NCI-H1092 treated with DMSO at 0.1 percent for 48 hours (cell line): ENCODE data around the gene ELOVL2.
"Not testable (repeated sequence)": the region's sequence is repeated elsewhere in the genome, so short reads cannot be mapped to it uniquely, and the experiment has no call there.

Experiments used
- DNase-seq: peaks from one replicate; lab custom pipeline; 2025; lab: John Stamatoyannopoulos, UW

ELOVL2 gene

DNA sequence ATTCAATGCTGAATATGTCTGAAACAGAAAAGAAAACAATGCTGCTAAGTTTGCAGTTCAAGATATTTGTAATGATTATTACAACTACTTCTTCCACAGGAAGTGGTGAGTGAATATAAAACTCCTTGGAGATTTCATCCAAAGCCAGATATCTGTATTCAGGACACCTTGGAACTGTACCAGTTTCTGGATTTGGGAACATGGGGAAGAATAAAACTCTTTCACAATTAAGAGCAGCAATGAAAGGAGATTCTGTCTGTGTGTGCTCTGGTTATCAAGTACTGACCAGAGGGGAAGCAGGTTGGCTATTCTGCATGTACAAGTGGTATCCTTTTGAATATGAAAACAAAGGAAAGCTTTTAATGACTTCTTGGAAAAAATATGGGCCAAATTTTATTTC lies 21.1 kb downstream of the ELOVL2 start:
- no peak for DNase-seq

DNA sequence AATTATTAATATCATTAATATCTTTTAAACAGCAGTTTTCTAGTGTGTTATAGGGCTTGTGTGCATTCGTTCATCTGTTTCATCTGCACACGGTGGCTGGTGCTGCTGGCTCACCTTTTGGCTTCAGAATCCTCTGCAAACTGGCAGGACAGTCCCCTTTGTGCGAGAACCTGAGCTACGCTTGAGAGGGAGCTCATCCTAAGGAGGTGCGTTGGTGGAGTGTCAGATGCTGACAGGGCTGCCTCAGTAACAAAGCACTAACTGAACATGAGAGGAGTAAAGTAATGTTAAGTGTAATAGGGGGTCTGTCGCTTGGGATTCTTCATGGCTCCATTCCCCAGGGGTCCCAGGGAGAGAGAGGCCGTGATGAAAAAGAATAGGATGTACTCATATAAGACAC lies 22.4 kb downstream of the ELOVL2 start:
- no peak for DNase-seq

DNA sequence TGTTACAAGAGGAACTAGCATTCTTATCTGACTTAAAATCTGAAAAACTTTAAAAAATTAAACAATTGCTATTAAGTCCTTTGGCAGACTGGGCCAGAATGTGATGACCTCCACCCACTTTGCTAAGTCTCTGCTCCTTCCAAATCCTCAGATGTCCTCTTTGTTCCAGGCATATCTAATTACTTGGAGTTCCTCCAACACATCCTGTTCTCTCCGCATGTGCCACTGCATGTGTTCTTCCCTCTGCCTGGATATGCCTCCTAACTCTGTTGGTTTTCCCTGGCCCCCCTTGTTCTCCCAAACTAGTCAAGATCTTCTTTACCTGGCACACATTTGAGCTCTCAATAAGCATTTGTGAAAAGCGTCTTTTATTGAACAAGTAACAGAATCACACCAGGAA lies 23.1 kb downstream of the ELOVL2 start:
- DNase-seq = no peak

DNA sequence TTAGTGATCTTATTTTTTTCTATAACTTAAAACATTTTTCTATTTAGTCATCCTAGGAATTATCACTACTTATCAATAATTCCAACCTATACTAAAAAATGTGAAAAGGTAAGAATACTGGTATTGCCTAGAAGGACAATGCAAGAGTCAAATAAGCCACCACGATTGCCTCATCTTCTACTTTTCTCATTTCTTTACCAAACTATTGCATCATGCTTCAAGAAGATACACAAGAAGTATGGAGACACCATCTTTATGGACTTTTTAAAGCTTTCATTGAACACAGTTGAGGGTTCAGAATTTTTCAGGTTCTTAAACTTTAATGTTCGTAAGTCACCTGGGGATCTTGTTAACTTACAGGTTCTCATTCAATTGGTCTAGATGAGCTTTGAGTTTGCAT lies 25.9 kb downstream of the ELOVL2 start:
- DNase-seq = no peak

DNA sequence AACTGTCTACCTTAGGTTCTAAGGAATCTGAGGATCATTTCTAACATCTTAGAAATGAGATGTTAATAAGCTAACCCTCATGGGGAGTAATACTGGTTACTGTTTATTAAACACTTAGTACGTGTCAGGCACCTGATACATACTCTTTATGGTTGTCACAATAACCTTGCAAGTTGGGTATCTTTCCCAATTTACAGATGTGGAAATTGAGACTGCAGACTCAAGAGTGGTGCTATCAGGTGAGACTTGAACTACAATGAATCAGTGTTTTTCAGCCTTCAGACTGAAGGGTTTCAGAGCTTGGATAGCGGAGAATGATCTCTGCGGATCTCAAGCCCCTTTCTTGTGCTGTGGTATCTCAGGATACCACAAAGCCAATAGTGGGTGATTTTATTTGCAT lies 27.0 kb downstream of the ELOVL2 start:
- DNase-seq = no peak

DNA sequence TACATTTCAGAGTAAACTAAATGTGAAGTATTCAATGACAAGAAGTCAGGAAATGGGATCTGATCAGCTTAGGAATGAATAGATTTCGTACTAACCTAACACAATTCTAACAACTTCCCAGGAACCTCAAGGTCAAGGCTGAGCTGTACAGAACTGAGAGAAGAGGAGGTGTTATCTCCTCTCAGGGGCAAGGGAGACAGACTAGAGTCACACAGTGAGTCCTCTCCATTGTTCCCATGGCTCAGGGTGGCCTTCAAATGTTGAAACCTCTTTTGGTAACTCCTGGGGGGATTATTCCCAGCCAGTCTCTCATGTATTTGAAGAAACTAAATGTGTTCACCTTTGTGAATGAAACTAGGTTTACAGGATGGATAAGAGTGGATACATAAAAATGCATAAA lies 27.7 kb downstream of the ELOVL2 start:
- no peak for DNase-seq

DNA sequence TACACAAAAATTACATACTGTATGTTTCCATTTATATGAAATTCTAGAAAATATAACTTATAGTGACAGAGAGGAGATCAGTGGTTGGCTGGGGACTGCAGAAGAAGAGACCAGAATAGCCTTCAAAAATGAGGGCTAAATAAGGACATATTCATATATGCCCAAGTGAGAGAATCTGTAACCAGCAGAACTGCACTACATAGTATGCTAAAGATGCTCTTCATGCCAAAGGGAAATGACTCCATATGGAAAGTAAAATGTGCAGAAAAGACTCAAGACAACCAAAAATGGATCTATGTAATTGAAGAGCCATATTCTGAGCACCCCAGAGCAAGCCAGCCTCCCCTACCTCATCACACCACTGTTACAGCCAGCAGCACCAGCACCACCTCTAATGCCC lies 29.0 kb downstream of the ELOVL2 start:
- no peak for DNase-seq

DNA sequence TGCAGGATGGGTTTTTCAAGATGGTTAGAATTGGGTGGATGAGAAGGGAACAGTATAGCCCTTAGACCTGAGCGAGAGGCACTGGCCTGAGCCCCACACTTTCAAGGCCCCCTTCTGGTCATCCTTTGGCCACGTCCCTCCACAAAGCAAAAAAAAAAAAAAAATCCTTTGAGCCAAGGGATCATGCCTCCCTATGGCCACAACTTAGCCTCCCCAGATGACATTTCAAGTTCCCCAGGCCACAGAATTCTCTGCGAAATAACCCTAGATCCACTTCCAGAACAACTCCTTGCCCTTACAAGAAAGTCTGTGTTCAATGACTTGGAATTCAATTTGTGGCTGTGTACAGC lies 30.4 kb downstream of the ELOVL2 start:
- no peak for DNase-seq

DNA sequence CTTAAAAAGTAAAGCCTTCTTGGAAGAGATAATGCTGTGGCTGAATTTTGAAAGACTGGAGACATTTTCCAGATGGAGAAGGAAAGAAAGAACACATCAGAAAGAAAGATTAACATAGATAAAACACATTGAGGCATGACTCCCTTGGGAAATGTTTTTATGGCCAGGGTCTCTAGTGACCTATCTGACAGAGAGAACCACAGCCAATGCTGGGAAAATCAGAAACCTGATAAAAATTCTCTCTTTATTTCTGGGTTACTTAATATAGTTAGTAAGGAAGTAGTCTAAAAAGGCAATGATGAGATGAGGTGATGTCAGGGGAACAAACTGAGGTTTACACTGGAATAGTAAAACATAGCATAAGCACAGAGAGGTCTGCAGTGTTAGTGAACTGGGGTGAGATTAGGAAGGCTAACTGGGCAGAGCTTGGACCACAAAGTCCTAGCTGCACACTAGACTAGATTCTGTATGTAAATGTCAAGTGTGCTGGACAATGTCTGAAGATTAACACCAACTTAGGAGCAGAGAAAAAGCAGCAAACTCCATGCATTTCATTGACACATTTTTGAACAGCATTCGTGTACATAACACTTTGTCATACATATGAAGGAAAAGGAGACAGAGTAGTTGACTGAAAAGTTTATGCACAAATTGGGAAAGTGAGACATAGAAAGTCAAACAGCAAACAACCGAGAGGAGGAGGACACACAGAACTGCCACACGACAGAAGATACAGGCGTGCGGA lies 31.0 kb downstream of the ELOVL2 start:
- no peak for DNase-seq

DNA sequence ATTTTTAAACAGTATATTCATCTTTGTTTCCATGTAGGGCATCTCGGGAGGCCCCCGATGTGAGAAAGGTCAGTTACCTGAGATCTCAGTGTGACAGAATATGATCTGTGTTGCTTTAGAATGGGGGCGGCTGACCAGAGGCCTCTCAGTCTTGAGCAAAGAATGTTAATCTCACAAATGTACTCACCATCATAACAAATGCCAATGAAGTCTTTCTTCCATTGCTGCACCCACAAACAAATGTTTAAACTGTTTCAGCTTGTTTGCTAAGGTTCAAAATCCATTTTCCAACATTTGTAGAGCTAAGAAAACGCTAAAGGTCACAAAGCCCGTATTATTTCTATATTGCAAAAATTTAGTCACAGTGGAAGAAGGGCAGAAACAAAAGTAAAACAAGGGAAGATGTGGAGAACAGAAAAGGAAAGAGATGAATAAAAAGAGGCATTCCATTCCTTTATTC lies 31.8 kb downstream of the ELOVL2 start:
- no peak for DNase-seq

DNA sequence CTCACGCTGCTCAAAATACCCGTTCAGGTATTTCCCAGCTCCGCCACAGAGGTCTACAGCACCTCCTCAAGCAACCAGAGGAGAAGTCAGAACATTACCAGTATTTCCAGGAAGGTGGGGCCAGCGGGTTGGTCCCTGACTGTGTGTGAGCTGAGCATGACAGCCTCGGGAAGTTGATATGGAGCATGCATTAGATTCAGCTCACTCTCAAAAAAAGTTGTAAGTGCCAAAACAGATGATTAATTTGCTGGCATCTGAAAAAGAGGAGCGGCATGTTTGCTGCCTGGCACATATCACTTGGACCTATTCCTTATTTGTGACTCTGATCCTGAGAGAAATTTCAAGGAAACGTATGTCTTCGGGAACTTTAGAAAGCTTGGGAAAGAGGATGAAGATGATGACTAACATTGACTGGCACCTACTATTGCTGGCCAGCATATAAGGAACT lies 32.3 kb downstream of the ELOVL2 start:
- no peak for DNase-seq

DNA sequence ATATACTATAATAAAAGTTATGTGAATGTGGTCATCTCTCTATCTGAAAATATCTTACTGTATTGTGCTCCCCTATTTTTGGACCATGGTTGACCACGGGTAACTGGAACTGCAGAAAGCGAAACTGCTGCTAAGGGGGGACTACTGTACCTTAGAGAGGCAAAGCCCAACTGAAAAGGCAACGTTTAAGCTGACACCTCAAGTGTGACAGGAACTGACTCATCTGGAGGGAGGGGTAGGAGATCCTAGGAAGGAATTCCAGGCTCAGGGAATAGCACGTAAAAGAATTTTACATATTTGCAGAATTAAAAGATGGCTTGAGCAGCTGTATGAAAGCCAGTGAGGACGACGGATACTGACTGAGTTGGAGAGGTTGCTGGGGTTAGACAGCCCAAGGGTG lies 34.8 kb downstream of the ELOVL2 start:
- no peak for DNase-seq

DNA sequence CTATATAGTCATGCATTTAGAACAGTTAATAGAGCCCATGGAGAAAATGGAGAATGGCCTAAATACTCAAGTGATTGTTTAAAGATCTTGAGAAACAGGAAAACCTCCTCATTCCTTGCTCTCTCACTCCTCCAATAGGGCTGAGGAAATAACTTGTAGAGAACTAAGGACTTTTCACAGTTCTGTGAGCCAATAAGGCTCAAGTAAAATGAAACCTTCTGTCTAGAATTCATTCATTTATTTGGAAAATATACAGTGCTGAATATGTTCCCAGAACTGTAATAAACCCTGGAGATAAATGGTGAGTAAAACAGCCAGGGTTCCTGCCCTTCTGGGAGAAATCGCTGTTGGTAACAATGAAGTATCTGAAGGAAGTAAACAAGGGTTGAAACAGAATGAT lies 35.3 kb downstream of the ELOVL2 start:
- DNase-seq = no peak

DNA sequence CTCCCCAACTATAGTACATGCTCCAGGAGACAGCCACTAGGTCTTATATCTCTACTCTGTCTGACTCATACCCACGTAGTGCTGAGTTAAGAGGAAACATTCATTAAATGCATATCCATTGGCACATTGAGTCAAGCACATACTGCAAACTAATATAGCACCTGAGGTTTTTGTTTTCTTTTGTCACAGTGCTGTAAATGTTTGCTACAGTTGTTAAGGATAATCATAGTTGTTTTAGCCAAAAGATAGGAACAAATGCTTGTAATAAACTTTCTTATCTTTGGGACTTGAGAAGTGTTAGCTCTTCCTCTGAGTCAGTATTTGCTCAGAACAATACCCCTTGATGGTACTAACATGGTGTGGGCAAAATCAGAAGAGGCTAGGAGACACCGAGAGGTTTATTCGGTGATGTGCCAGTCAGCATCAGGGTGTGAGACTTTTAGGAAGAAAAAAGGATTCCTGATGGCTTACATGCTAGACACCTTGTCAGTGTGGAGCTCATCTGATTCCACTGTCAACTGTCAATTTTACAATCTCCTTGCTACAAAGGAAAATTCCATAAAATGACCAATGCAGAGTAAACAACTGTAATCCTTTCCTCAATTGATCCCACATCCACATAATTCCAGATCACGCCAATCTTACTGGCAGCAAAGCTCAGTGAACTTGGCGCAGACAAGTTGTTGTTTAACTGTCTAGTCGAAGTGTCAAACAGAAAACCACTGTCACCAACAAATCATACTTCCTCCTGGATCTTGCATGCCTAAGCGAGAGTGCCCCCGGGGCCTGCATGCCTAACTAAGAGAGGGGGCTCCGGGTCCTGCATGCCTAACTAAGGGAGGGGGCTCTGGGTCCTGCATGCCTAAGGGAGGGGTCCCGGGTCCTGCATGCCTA lies 36.1 kb downstream of the ELOVL2 start:
- no peak for DNase-seq

DNA sequence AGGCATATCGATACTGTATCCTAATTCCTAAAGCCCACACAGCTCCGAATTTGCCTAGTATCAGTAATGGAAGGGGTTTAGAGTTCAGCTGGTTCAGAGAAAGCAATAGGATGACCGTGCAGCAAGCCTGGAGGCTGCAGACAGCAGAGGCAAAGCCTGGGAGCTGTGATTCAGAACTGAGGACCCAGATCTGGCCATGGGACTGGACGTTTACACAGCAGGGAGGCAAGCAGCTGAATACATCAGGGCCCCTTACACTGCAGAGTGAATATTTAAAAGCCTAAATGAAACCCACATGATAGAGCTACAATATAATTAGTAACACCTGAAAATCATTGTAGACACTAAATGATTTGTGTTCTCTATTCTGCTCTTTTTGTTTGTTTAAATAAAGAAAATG lies 38.0 kb downstream of the ELOVL2 start:
- no peak for DNase-seq

DNA sequence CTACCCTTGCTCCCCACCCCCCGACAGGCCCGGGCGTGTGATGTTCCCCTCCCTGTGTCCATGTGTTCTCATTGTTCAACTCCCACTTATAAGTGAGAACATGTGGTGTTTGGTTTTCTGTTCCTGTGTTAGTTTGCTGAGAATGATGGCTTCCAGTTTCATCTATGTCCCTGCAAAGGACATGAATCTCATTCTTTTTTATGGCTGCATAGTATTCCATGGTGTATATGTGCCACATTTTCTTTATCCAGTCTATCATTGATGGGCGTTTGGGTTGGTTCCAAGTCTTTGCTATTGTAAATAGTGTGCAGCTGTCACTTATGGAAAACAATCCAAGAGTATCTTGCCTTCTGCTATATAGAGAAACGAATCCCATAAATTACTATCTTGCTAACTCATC lies 40.8 kb downstream of the ELOVL2 start:
- not testable (repeated sequence) for DNase-seq

DNA sequence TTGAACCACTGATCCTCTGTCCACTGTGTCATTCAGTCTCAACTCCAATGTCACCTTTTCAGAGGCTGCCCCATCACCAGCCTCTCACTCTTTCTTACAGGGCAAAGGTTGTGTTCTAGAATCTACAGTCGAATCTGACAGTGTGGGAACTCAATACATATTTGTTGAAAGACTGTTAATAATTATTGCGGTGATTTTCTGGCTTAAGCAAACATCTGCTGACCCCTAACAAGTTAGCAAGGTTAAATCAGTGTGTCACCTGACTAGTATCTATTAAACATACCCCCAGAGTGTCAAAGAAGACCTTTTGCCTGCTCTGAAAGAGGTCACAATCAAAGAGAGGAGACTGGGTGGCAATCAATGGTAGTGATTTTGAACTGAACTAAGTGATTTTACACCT lies 41.9 kb downstream of the ELOVL2 start:
- no peak for DNase-seq

DNA sequence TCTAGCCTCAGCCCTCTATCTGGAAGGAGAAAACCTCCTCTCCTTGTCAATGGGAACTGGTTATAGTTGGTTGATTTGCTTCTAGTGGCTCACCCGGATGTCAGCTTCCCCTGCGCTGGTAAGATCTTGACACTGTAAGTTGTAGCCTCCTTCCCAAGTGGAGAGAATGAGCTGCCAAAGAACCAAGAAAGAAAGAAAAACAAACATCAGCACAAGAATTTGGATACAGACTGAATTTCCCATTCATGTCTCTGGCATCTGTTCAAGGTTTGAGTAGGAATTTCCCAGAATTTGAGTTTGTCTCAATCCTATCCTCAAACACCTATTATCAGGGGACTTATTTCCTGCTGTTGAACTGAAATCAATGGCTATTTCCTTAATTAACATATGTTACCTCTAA lies 44.1 kb downstream of the ELOVL2 start:
- no peak for DNase-seq

DNA sequence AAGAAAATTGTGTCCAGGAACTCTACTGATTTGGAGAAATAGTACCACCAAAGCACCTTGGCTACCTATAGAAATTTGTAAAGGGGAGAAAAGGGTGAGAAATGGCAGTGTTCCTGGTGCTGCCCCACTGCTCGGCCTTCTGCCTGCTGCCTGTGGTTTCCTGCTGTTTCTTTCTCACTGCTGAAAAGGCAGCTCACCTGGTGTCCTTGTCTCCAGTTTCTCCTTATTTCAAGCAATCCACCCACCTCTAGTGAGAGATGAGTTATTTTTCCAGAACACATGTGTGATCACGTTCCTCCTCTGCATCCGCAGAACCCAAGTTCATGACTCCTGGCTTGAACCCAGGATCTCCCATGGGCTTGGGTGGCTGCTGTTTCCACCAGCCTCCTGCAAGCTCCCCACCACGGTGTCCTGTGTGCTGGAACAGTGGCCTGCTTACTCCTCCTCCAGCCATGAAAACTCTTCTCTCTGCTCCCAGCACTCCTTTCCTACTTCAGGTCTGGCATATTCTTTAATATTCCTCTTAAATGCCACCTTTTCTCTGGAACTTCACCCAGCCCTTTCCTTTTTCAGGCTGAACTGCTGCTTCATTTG lies 48.9 kb downstream of the ELOVL2 start:
- DNase-seq = no peak

DNA sequence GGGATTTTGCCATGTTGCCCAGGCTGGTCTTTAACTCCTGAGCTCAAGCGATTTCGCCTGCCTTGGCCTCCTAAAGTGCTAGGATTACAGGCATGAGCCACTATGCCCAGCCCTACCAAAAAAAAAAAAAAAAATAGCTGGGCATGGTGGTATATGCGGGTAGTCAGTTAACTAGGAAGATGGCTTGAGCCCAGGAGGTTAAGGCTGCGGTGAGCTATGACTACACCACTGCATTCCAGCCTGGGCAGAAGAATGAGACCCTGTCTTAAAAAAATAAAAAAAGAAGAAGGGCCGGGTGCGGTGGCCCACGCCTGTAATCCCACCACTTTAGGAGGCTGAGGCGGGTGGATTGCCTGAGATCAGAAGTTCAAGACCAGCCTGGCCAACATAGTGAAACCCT lies 50.2 kb downstream of the ELOVL2 start:
- DNase-seq = no peak

DNA sequence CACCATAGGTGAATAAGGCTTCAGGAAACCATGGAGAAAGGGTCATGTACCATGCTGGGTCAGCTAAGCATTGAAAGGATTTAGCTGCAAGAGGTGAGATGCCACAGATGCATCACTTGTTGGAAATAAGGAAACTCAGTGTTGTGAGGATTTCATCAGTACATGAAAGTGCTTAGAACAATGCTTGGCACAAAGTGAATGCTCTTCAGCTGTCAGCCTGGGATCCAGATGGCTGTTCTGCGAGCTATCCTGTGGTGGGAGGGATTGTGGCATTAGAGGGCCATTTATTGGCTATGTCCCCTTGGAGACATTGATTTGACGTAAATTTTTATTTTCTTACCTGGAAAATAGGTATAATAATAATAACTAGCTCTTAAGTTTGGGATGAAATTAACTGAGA lies 53.0 kb downstream of the ELOVL2 start:
- no peak for DNase-seq

DNA sequence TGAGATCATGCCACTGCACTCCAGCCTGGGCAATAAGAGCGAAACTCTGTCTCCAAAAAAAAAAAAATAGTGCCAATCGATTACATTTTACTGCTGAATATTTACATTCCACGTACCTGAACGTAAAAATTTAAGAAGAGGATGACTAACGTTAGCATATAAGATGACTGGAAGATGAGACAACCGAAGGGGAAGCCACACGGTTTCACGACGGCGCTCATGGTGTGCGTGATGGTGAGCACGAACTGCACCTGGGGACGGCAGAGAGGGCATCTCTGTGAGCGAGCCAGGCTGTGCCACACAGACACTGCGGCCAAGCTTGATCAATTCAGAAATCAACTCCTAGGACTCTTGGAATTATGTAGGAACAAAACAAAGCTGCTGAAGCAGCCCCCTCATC lies 54.5 kb downstream of the ELOVL2 start:
- DNase-seq = no peak

DNA sequence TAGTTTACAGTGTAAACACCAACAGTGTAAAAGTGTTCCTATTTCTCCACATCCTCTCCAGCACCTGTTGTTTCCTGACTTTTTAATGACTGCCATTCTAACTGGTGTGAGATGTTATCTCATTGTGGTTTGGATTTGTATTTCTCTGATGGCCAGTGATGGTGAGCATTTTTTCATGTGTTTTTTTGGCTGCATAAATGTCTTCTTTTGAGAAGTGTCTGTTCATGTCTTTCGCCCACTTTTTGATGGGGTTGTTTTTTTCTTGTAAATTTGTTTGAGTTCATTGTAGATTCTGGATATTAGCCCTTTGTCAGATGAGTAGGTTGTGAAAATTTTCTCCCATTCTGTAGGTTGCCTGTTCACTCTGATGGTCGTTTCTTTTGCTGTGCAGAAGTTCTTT lies 59.1 kb downstream of the ELOVL2 start:
- not testable (repeated sequence) for DNase-seq
